ENCODE results near the gene SCN1B.
"Not testable (repeated sequence)": the region's sequence is repeated elsewhere in the genome, so short reads cannot be mapped to it uniquely, and the experiment has no call there.

Gene SCN1B

GRCh38 chr19:35021016-35021415 lies 9.3 kb upstream of the SCN1B start:
- no peak for TF ChIP-seq POLR2A (IDR thresholded peaks at IDR 0.05; ENCODE audit: low read depth, low read length)
- DNase-seq (ENCODE audit: insufficient read length, low spot score), result no peak
- no peak for FAIRE-seq

GRCh38 chr19:35021596-35021995 lies 8.7 kb upstream of the SCN1B start:
- DNase-seq (ENCODE audit: insufficient read length, low spot score) (no peak), FAIRE-seq (no peak)
- TF ChIP-seq POLR2A (IDR thresholded peaks at IDR 0.05; ENCODE audit: low read depth, low read length), result no peak

- no peak for FAIRE-seq
- no peak for TF ChIP-seq POLR2A (IDR thresholded peaks at IDR 0.05; ENCODE audit: low read depth, low read length)
Measured at GRCh38 chr19:35022460-35022859, 7.8 kb upstream of the SCN1B start.

DNA sequence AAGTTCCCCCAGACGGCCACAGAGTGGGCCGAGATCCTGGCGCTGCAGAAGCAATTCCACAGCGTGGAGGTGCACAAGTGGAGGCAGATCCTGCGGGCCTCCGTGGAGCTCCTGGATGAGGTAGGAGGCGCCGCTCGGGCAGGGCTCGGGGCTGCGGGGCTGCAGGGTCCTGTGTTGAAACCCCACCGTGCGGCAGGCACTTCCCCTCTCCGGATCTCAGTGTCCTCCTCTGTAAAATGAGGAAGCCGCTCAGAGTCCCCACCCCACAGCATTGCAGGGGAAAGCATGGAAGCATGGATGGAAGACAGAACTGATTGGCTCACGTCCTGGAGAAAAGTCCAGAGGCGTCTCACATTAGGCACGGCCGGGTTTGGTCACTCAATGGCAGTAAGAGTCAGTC lies 6.8 kb upstream of the SCN1B start:
- no peak for FAIRE-seq
- DNase-seq (ENCODE audit: insufficient read length, low spot score), result no peak

More at GRCh38 chr19:35022460-35022859, 7.8 kb upstream of the SCN1B start:
- no peak for DNase-seq (ENCODE audit: insufficient read length, low spot score)

DNA sequence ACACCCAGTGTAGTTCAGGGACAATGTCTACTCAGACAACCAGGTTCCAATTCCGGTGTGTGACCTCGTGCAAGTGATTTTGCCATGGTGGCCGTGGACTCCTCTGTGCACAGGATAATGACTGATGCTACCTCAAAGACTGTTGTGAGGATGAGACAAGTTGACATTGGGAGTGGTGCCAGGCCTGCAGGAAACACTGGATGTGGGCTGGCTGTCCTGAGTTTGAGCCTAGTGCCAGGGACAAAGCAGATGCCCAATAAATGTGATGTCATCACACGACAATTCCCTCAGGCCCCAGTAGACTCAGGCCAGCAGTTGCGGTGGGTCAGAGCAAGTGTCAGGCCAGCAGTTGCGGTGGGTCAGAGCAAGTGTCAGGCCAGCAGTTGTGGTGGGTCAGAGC lies 6.2 kb upstream of the SCN1B start:
- DNase-seq (ENCODE audit: insufficient read length, low spot score) (no peak), FAIRE-seq (no peak)
- TF ChIP-seq POLR2A (IDR thresholded peaks at IDR 0.05; ENCODE audit: low read depth, low read length), result no peak

More for the DNA sequence above, 6.8 kb upstream of the SCN1B start:
- no peak for TF ChIP-seq POLR2A (IDR thresholded peaks at IDR 0.05; ENCODE audit: low read depth, low read length)

DNA sequence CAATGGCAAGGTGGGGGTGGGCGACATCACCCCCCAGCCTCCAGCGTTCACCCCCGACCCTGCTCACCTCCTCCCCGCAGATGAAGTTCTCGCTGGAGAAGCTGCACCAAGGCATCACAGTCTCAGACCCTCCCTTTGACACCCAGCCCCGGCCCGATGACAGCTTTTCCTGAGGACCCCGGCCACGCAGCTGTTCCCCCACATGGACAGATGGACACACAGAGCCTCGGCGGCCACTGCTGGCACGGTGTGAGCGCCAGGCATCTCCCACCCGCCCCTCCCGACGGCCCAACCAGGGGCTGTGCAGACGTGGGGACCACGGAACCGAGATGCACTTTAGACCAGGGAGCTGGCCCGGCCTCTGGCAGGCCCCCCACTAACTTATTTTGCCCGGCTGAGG lies 4.3 kb upstream of the SCN1B start:
- no peak for TF ChIP-seq POLR2A (IDR thresholded peaks at IDR 0.05; ENCODE audit: low read depth, low read length)
- no peak for DNase-seq (ENCODE audit: insufficient read length, low spot score)
- no peak for FAIRE-seq

DNA sequence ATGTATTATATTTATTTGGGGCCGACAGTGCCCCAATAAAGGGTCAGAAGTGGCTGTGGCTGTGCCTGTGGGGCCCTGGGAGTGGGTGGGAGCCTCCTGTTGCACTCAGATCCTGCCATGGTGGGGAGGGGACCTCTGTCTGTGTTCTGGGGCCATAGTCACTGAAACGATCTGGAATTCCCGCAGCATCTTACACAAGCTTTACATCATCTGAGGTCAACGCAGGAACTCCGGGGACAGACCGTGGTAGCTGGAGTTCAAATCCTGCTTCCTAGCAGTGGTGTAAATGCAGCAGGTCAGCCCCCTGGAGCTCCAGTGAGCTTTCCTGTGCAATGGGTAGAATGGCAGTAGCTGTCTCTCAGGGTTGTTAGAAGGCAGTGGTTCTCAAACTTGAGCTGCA lies 3.9 kb upstream of the SCN1B start:
- TF ChIP-seq POLR2A (IDR thresholded peaks at IDR 0.05; ENCODE audit: low read depth, low read length), result no peak
- FAIRE-seq (no peak), DNase-seq (ENCODE audit: insufficient read length, low spot score) (no peak)

GRCh38 chr19:35027009-35027408 lies 3.3 kb upstream of the SCN1B start:
- no peak for DNase-seq (ENCODE audit: insufficient read length, low spot score)
- no peak for TF ChIP-seq POLR2A (IDR thresholded peaks at IDR 0.05; ENCODE audit: low read depth, low read length)
- no peak for FAIRE-seq

- TF ChIP-seq POLR2A (IDR thresholded peaks at IDR 0.05; ENCODE audit: low read depth, low read length), result no peak
- no peak for FAIRE-seq
- DNase-seq (ENCODE audit: insufficient read length, low spot score), result no peak
Measured at GRCh38 chr19:35027851-35028599, 2.2 kb upstream of the SCN1B start.

- DNase-seq (ENCODE audit: insufficient read length, low spot score); FAIRE-seq: not testable (repeated sequence)
Measured at GRCh38 chr19:35028600-35028885, 1.7 kb upstream of the SCN1B start.

- DNase-seq (ENCODE audit: insufficient read length, low spot score); FAIRE-seq: not testable (repeated sequence)
Measured at GRCh38 chr19:35029275-35029736, 964 bp upstream of the SCN1B start.

DNA sequence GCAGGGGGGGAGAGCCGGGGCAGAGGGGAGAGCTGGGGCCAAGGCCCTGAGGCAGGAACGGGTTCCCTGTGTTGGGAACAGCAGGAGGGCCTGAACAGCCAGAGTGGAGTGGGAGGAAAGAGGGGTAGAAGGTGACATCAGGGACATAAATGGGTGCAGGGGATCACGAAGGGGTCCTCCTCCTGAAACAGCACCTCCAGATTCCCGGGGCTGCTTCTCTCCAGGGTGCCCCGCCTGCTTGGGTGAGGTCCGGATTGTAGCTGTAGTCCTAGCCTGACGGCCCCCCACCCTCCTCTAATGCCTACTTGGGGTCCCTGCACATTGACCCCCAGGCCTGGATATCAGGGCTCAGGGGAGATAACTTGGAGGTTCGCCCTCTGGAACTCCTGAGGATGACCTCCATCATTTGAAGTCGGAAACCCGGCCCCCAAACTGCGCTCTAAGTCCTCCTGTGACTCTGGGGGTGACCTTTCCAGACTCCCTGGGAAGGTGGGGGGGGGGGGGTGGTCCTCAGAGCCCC lies 473 bp upstream of the SCN1B start:
- TF ChIP-seq POLR2A (IDR thresholded peaks at IDR 0.05; ENCODE audit: low read depth, low read length), result no peak
- DNase-seq (ENCODE audit: insufficient read length, low spot score), result peak; percentile 59
- FAIRE-seq, result no peak

- peak; percentile 65 for DNase-seq (ENCODE audit: insufficient read length, low spot score)
- no peak for TF ChIP-seq POLR2A (IDR thresholded peaks at IDR 0.05; ENCODE audit: low read depth, low read length)
- FAIRE-seq, result no peak
Measured at GRCh38 chr19:35031072-35031881, 1.0 kb downstream of the SCN1B start.

DNA sequence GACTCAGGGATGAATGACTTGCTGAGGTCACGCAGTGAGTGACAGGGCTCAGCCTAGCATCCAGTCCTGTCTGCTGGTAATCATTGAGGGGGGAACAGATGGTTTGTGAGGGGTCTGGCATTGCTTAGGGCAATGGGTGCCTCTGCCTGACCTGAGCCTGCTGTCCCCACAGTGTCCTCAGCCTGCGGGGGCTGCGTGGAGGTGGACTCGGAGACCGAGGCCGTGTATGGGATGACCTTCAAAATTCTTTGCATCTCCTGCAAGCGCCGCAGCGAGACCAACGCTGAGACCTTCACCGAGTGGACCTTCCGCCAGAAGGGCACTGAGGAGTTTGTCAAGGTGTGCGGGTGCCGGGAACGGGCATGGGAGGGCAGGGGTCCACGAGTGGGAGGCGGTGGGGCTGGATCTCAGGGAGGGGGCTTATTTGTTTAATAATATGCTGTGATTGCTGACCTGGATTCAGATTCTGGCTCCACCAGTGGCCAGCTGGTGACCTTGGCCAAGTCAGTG lies 2.1 kb downstream of the SCN1B start:
- DNase-seq (ENCODE audit: insufficient read length, low spot score), result no peak
- no peak for TF ChIP-seq POLR2A (IDR thresholded peaks at IDR 0.05; ENCODE audit: low read depth, low read length)
- FAIRE-seq, result no peak

Data from H54 (cell line).